ENCODE results near the gene C2orf78. TPM values are rescaled to one million over a fixed set of nuclear protein-coding genes. Genes with fewer than 3 reads are reported as not detected.

Gene C2orf78
- total and polyA plus RNA-seq, 2 donors (not counting 3 experiments of a cell fraction or from before 2014, with no cell fraction given): not detected

GRCh38 chr2:73766994-73767393 is 17.0 kb upstream of the C2orf78 start:
- Histone ChIP-seq H3K4me3 (replicated peaks in 1 of 3; ENCODE audit: insufficient read depth in 1 of 3, low read depth in 1 of 3, low read length in 3 of 3) (no peak overlapping the region), H3K9me3 (replicated peaks; ENCODE audit: control insufficient read depth, insufficient read depth, low read length) (no peaks in the 10 kb centered on the region), H3K9ac (replicated peaks; ENCODE audit: extremely low read depth, insufficient read depth, low read length) (no peak overlapping the region), H3K27ac (ENCODE audit: insufficient read depth, low read depth, low read length) (no peak overlapping the region), H3K27me3 (ENCODE audit: control insufficient read depth in 2 of 2, insufficient read depth in 2 of 2, low read length in 2 of 2) (no peaks in the 10 kb centered on the region), H3K36me3 (ENCODE audit: control insufficient read depth in 2 of 2, extremely low read depth in 1 of 2, insufficient read depth in 2 of 2, low read length in 2 of 2) (peaks cover 14 to 18% of the 10 kb centered on the region in 2 experiments), H2AFZ (ENCODE audit: low read depth, low read length) (no peak overlapping the region), H3K79me2 (ENCODE audit: control insufficient read depth, insufficient read depth, low read length) (peaks cover 2% of the 10 kb centered on the region), H3K9me1 (replicated peaks; ENCODE audit: control insufficient read depth, extremely low read depth, insufficient read depth, low read length) (no peaks in the 10 kb centered on the region), H4K20me1 (replicated peaks; ENCODE audit: control insufficient read depth, extremely low read depth, insufficient read depth, low read length) (no peaks in the 10 kb centered on the region), H3K4me2 (ENCODE audit: insufficient read depth, low read length) (no peak overlapping the region), H3K4me1 (ENCODE audit: control insufficient read depth, extremely low read depth, insufficient read depth, low read length) (no peaks in the 10 kb centered on the region)
- dilution Hi-C loops (cut with MboI; ENCODE audit: extremely low pct_ligation_motif_present, low sequenced_read_pairs): no loop called here
- CTCF ChIA-PET: no interaction called here
- POLR2A ChIA-PET: no interaction called here
- intact Hi-C loops (cut with micrococcal nuclease): no loop called here
- DNase-seq (ENCODE audit: low read depth, low spot score) (no peak), FAIRE-seq (no peak)
- no peak for TF ChIP-seq POLR2A (IDR thresholded peaks at IDR 0.05; ENCODE audit: low read depth, low read length)
- no peak for TF ChIP-seq CTCF (IDR thresholded peaks at IDR 0.05; ENCODE audit: extremely low read depth in 1 of 2, insufficient read depth in 1 of 2, low read depth in 1 of 2, low read length in 2 of 2)
- no TSS peak for BruUV-seq (replicated peaks)

GRCh38 chr2:73770725-73771124 is 13.3 kb upstream of the C2orf78 start:
- no peak overlapping the region for H3K4me2 ChIP-seq (ENCODE audit: insufficient read depth, low read length)
- H3K9me1 ChIP-seq (replicated peaks; ENCODE audit: control insufficient read depth, extremely low read depth, insufficient read depth, low read length): no peaks in the 10 kb centered on the region
- CTCF ChIA-PET: no interaction called here
- POLR2A ChIA-PET: no interaction called here
- TF ChIP-seq EZH2 (IDR thresholded peaks at IDR 0.05; ENCODE audit: borderline replicate concordance, low read depth, low read length, severe bottlenecking) (no peak), FOS (IDR thresholded peaks at IDR 0.05; ENCODE audit: borderline replicate concordance, insufficient read depth, low read length) (no peak), JUN (IDR thresholded peaks at IDR 0.05; ENCODE audit: borderline replicate concordance, insufficient read depth, insufficient read length, low read depth) (no peak)
- H3K9ac ChIP-seq (replicated peaks; ENCODE audit: extremely low read depth, insufficient read depth, low read length): no peak overlapping the region
- FAIRE-seq (no peak), DNase-seq (ENCODE audit: low read depth, low spot score) (no peak)
- intact Hi-C loops (cut with micrococcal nuclease): no loop called here
- H2AFZ ChIP-seq (ENCODE audit: low read depth, low read length): no peak overlapping the region
- no peaks in the 10 kb centered on the region for H3K4me1 ChIP-seq (ENCODE audit: control insufficient read depth, extremely low read depth, insufficient read depth, low read length)
- H3K27me3 ChIP-seq (ENCODE audit: control insufficient read depth in 2 of 2, insufficient read depth in 2 of 2, low read length in 2 of 2): no peaks in the 10 kb centered on the region
- no peak overlapping the region for H3K4me3 ChIP-seq (replicated peaks in 1 of 3; ENCODE audit: insufficient read depth in 1 of 3, low read depth in 1 of 3, low read length in 3 of 3)
- no TSS peak for BruUV-seq (replicated peaks)
- H3K9me3 ChIP-seq (replicated peaks; ENCODE audit: control insufficient read depth, insufficient read depth, low read length): no peaks in the 10 kb centered on the region
- no peaks in the 10 kb centered on the region for H4K20me1 ChIP-seq (replicated peaks; ENCODE audit: control insufficient read depth, extremely low read depth, insufficient read depth, low read length)
- H3K79me2 ChIP-seq (ENCODE audit: control insufficient read depth, insufficient read depth, low read length): peaks cover 2% of the 10 kb centered on the region
- peaks cover 15 to 29% of the 10 kb centered on the region in 2 experiments for H3K36me3 ChIP-seq (ENCODE audit: control insufficient read depth in 2 of 2, extremely low read depth in 1 of 2, insufficient read depth in 2 of 2, low read length in 2 of 2)
- dilution Hi-C loops (cut with MboI; ENCODE audit: extremely low pct_ligation_motif_present, low sequenced_read_pairs): no loop called here
- H3K27ac ChIP-seq (ENCODE audit: insufficient read depth, low read depth, low read length): no peak overlapping the region
